Measurements from ENCODE around the gene MTERF4.

DNA sequence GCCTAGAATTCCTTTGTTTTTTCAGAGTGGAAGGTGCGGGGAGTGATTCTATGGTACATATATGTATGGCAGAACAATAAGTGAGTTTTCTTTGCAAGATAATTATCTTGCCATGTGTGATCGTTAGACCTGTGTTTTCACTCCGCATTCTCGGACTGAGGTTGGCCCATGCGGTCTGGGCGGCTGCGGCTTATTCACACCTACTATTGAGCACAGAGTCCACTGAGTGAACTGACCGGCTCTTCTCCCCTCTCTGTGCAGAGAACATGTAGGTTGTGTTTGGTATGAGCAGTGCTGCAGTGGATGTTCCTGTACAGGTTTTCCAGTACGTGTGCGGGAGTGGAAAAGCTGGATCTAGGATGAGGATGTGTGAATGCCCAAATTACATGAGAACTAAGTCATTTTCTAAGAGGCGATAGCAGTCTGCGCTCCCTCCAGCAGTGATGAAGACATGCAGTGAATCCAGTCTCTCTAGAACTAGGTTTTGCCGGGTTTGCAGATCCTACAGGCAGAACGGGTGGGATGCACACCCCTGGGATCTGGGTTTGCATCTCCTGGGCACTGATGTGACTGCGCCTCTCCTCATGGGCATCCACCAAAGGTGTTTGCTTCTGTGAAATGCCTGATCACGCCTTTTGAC lies 27.1 kb downstream of the MTERF4 start:
- no peak for TF ChIP-seq CTCF (IDR thresholded peaks at IDR 0.05)
- no peak for TF ChIP-seq POLR2A (IDR thresholded peaks at IDR 0.05)
- no peak for TF ChIP-seq EP300 (IDR thresholded peaks at IDR 0.05)
